Measurements from ENCODE around the gene PDE3A. TPM values are rescaled to one million over a fixed set of nuclear protein-coding genes. Genes with fewer than 3 reads are reported as not detected.

PDE3A gene
- total and polyA plus RNA-seq, 2 of the 4 experiments (the other 2 are of a cell fraction), result 0.09 to 0.18 TPM

DNA sequence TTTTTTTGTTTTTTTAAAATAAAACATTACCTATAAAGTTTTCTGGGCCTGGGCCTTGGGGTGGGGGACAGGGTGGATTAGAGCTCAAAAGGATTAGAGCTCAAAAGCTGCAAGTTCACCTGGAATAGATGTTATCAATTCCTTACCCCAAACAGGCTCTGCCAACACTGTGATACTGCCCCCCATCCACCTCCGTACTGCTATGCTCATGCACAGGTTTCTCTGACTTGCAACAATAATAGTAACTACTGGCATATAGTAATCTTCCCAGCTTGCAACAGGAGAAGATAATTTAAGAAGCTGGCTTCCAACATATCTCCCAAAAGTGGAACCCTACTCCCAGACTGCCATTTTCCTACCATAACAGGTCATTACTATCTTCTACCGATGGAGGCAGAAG, 275.5 kb downstream of the PDE3A start:
- no peak overlapping the region for H3K14ac ChIP-seq (replicated peaks; ENCODE audit: low read depth, low read length)
- dilution Hi-C loops (cut with HindIII; ENCODE audit: low sequenced_read_pairs, unreplicated experiment), result no loop called here

More for the DNA sequence above, 275.5 kb downstream of the PDE3A start:
- no CpG with 5 or more reads among the region's 2 CpGs for WGBS, 2 experiments (ENCODE audit: extremely low coverage in 2 of 2, insufficient read length in 1 of 2)
- Histone ChIP-seq H4K91ac (ENCODE audit: insufficient read depth, low read depth, low read length) (no peak overlapping the region), H3K4ac (ENCODE audit: low read depth, low read length) (no peak overlapping the region), H2BK20ac (ENCODE audit: low read depth, low read length) (no peak overlapping the region), H2AK9ac (replicated peaks; ENCODE audit: low read depth, low read length, poor library complexity) (no peak overlapping the region), H3K56ac (ENCODE audit: extremely low read depth, insufficient read depth, low read length) (no peak overlapping the region), H2BK5ac (ENCODE audit: low read depth, low read length, poor library complexity, severe bottlenecking) (no peak overlapping the region), H3K9me1 (ENCODE audit: insufficient read depth, low read length) (no peaks in the 10 kb centered on the region), H3K4me3 (ENCODE audit: insufficient read depth, low read depth, low read length) (no peak overlapping the region), H2AK5ac (ENCODE audit: low read depth, low read length) (no peak overlapping the region), H3K79me1 (ENCODE audit: low read depth in 1 of 2, low read length in 2 of 2) (no peaks in the 10 kb centered on the region), H2BK15ac (ENCODE audit: low read depth, low read length) (no peak overlapping the region), H4K20me1 (ENCODE audit: insufficient read depth, low read length) (no peaks in the 10 kb centered on the region), H2AFZ (replicated peaks; ENCODE audit: low read length, poor library complexity) (no peak overlapping the region), H3K4me2 (ENCODE audit: low read depth, low read length) (no peak overlapping the region), H3K27me3 (ENCODE audit: control insufficient read depth, insufficient read depth, low read length) (no peaks in the 10 kb centered on the region), H4K8ac (ENCODE audit: low read depth in 2 of 2, low read length in 2 of 2) (no peak overlapping the region), H3K4me1 (ENCODE audit: control insufficient read depth, insufficient read depth, low read length) (no peaks in the 10 kb centered on the region), H3K23ac (ENCODE audit: low read depth, low read length) (no peak overlapping the region), H4K5ac (ENCODE audit: low read depth, low read length) (no peak overlapping the region), H3K9me3 (ENCODE audit: control insufficient read depth, insufficient read depth, low read length) (no peaks in the 10 kb centered on the region), H3K18ac (ENCODE audit: low read depth, low read length) (no peak overlapping the region), H3K27ac (ENCODE audit: insufficient read depth, low read length) (no peak overlapping the region), H3K9ac (ENCODE audit: low read depth, low read length) (no peak overlapping the region), H3K36me3 (ENCODE audit: control insufficient read depth, insufficient read depth, low read length) (no peaks in the 10 kb centered on the region; the same call in 1 of the 2 replicates), H2BK120ac (ENCODE audit: low read depth, low read length) (no peak overlapping the region)
- TF ChIP-seq SMC3 (IDR thresholded peaks at IDR 0.05; ENCODE audit: low read depth, low read length) (no peak), CHD1 (IDR thresholded peaks at IDR 0.05; ENCODE audit: low read depth, low read length) (no peak), MXI1 (IDR thresholded peaks at IDR 0.05; ENCODE audit: borderline replicate concordance, low read depth, low read length) (no peak), RFX5 (IDR thresholded peaks at IDR 0.05; ENCODE audit: low read depth, low read length) (no peak), CEBPB (IDR thresholded peaks at IDR 0.05; ENCODE audit: low read depth, low read length) (no peak), FOS (IDR thresholded peaks at IDR 0.05; ENCODE audit: low read depth, low read length) (no peak), MAFK (IDR thresholded peaks at IDR 0.05; ENCODE audit: low read depth, low read length) (no peak), RAD21 (IDR thresholded peaks at IDR 0.05; ENCODE audit: low read length) (no peak), BHLHE40 (IDR thresholded peaks at IDR 0.05; ENCODE audit: low read depth, low read length) (no peak), MAZ (IDR thresholded peaks at IDR 0.05; ENCODE audit: borderline replicate concordance, low read depth, low read length) (no peak)
- TF ChIP-seq, protein P1, sequence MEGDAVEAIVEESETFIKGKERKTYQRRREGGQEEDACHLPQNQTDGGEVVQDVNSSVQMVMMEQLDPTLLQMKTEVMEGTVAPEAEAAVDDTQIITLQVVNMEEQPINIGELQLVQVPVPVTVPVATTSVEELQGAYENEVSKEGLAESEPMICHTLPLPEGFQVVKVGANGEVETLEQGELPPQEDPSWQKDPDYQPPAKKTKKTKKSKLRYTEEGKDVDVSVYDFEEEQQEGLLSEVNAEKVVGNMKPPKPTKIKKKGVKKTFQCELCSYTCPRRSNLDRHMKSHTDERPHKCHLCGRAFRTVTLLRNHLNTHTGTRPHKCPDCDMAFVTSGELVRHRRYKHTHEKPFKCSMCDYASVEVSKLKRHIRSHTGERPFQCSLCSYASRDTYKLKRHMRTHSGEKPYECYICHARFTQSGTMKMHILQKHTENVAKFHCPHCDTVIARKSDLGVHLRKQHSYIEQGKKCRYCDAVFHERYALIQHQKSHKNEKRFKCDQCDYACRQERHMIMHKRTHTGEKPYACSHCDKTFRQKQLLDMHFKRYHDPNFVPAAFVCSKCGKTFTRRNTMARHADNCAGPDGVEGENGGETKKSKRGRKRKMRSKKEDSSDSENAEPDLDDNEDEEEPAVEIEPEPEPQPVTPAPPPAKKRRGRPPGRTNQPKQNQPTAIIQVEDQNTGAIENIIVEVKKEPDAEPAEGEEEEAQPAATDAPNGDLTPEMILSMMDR (conservative IDR thresholded peaks at IDR 0.05; ENCODE audit: low read depth, low read length), result no peak
- TF ChIP-seq, protein P2, sequence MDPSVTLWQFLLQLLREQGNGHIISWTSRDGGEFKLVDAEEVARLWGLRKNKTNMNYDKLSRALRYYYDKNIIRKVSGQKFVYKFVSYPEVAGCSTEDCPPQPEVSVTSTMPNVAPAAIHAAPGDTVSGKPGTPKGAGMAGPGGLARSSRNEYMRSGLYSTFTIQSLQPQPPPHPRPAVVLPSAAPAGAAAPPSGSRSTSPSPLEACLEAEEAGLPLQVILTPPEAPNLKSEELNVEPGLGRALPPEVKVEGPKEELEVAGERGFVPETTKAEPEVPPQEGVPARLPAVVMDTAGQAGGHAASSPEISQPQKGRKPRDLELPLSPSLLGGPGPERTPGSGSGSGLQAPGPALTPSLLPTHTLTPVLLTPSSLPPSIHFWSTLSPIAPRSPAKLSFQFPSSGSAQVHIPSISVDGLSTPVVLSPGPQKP (IDR thresholded peaks at IDR 0.05; ENCODE audit: borderline replicate concordance, low read depth, low read length), result no peak
- TF ChIP-seq, protein P3, sequence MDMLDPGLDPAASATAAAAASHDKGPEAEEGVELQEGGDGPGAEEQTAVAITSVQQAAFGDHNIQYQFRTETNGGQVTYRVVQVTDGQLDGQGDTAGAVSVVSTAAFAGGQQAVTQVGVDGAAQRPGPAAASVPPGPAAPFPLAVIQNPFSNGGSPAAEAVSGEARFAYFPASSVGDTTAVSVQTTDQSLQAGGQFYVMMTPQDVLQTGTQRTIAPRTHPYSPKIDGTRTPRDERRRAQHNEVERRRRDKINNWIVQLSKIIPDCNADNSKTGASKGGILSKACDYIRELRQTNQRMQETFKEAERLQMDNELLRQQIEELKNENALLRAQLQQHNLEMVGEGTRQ (IDR thresholded peaks at IDR 0.05; ENCODE audit: low read depth, low read length), result no peak
- in situ Hi-C loops (cut with MboI; ENCODE audit: low sequenced_read_pairs), result loop anchor here (10.0 to 25.0 kb wide), 2 partner anchors 531 to 793 kb away; partner anchors contain the start of gene PYROXD1
- no TSS peak for BruUV-seq (replicated peaks)
- ChIA-PET POLR2A (ENCODE audit: unreplicated experiment) (no interaction called here), CTCF (no interaction called here)
- no peak for ATAC-seq (ENCODE audit: low read depth)
- no peak for DNase-seq
- intact Hi-C loops (cut with micrococcal nuclease), result loop anchor here (10.0 kb wide), 1 partner anchor 811 kb away; no protein-coding TSS in a partner anchor

Data from IMR-90 (cell line).